Measurements from ENCODE around the gene LRRK1.

DNA sequence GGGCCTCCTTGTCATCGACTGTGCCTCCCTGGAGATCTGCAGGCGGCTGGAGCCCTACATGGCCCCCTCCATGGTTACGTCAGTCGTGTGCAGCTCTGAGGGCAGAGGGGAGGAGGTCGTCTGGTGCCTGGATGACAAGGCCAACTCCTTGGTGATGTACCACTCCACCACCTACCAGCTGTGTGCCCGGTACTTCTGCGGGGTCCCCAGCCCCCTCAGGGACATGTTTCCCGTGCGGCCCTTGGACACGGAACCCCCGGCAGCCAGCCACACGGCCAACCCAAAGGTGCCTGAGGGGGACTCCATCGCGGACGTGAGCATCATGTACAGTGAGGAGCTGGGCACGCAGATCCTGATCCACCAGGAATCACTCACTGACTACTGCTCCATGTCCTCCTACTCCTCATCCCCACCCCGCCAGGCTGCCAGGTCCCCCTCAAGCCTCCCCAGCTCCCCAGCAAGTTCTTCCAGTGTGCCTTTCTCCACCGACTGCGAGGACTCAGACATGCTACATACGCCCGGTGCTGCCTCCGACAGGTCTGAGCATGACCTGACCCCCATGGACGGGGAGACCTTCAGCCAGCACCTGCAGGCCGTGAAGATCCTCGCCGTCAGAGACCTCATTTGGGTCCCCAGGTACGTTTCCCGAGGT, 146.5 kb downstream of the LRRK1 start:
- TF ChIP-seq FOXP2 (optimal IDR thresholded peaks at IDR 0.05; ENCODE audit: borderline replicate concordance, extremely low read depth, extremely low read length, insufficient read depth) (no peak), POLR2AphosphoS5 (IDR thresholded peaks at IDR 0.05; ENCODE audit: low read depth, low read length) (no peak), TAF1 (IDR thresholded peaks at IDR 0.05; ENCODE audit: borderline replicate concordance, insufficient read depth, low read length) (no peak)
- TF ChIP-seq, protein P1, sequence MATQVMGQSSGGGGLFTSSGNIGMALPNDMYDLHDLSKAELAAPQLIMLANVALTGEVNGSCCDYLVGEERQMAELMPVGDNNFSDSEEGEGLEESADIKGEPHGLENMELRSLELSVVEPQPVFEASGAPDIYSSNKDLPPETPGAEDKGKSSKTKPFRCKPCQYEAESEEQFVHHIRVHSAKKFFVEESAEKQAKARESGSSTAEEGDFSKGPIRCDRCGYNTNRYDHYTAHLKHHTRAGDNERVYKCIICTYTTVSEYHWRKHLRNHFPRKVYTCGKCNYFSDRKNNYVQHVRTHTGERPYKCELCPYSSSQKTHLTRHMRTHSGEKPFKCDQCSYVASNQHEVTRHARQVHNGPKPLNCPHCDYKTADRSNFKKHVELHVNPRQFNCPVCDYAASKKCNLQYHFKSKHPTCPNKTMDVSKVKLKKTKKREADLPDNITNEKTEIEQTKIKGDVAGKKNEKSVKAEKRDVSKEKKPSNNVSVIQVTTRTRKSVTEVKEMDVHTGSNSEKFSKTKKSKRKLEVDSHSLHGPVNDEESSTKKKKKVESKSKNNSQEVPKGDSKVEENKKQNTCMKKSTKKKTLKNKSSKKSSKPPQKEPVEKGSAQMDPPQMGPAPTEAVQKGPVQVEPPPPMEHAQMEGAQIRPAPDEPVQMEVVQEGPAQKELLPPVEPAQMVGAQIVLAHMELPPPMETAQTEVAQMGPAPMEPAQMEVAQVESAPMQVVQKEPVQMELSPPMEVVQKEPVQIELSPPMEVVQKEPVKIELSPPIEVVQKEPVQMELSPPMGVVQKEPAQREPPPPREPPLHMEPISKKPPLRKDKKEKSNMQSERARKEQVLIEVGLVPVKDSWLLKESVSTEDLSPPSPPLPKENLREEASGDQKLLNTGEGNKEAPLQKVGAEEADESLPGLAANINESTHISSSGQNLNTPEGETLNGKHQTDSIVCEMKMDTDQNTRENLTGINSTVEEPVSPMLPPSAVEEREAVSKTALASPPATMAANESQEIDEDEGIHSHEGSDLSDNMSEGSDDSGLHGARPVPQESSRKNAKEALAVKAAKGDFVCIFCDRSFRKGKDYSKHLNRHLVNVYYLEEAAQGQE (IDR thresholded peaks at IDR 0.05; ENCODE audit: insufficient read depth in 1 of 2, low read depth in 2 of 2, low read length in 2 of 2): no peak
